Kidney epithelial cell (primary cell): ENCODE measurements around the gene DPM3. TPM values are rescaled to one million over a fixed set of nuclear protein-coding genes. Genes with fewer than 3 reads are reported as not detected.
"Not testable (repeated sequence)": the region's sequence is repeated elsewhere in the genome, so short reads cannot be mapped to it uniquely, and the experiment has no call there.

Experiments used
- DNase-seq: peaks from one replicate; pipeline ENCODE4 v3.0.0-alpha.2; 2010; ENCODE audit warnings: low read depth
- H3K27me3 ChIP-seq: 2 replicates; pipeline ENCODE4 v1.6.0; 2011; ENCODE audit warnings: low read length; ENCODE audit not compliant: control insufficient read depth, insufficient read depth
- H3K36me3 ChIP-seq: 2 replicates; pipeline ENCODE4 v1.5.1; 2011; ENCODE audit warnings: low read length; ENCODE audit not compliant: control insufficient read depth, insufficient read depth
- H3K4me3 ChIP-seq: 2 replicates; pipeline ENCODE4 v1.5.1; 2011; ENCODE audit warnings: low read depth, mild to moderate bottlenecking, control low read depth, low read length
- CTCF ChIP-seq: IDR thresholded peaks from 2 replicates; pipeline ENCODE4 v1.5.1; 2011; ENCODE audit warnings: mild to moderate bottlenecking, moderate library complexity, low read length, control low read depth, inconsistent platforms; ENCODE audit not compliant: insufficient read depth, poor library complexity, severe bottlenecking
- total RNA-seq: library from RNA; depleted of rRNA; stranded (reverse); fragments of >200 nt; gene quantifications from 2 replicates; pipeline ENCODE4 v1.2.3, GENCODE V29; 2015

DPM3 gene
- total RNA-seq, 1 donor from 2014 or later = 74.9 TPM

- H3K4me3 ChIP-seq = no peak overlapping the region
- DNase-seq = no peak
- no peaks in the 10 kb centered on the region for H3K36me3 ChIP-seq
- TF ChIP-seq CTCF = no peak
- no peaks in the 10 kb centered on the region for H3K27me3 ChIP-seq
Observed at GRCh38 chr1:155160128-155160527, 19.8 kb upstream of the DPM3 start.

GRCh38 chr1:155158991-155159390 lies 18.7 kb upstream of the DPM3 start:
- no peak overlapping the region for H3K4me3 ChIP-seq
- no peak for TF ChIP-seq CTCF
- H3K27me3 ChIP-seq = no peaks in the 10 kb centered on the region
- H3K36me3 ChIP-seq = no peaks in the 10 kb centered on the region
- no peak for DNase-seq

- not testable (repeated sequence) for H3K27me3 ChIP-seq, DNase-seq, H3K4me3 ChIP-seq, H3K36me3 ChIP-seq
Observed at GRCh38 chr1:155155996-155156643, 15.8 kb upstream of the DPM3 start.

GRCh38 chr1:155145491-155145890 lies 5.2 kb upstream of the DPM3 start:
- TF ChIP-seq CTCF = no peak
- no peaks in the 10 kb centered on the region for H3K27me3 ChIP-seq
- DNase-seq = no peak

GRCh38 chr1:155141749-155142148 lies 1.4 kb upstream of the DPM3 start:
- Histone ChIP-seq H3K36me3 (no peaks in the 10 kb centered on the region), H3K4me3 (no peak overlapping the region), H3K27me3 (no peaks in the 10 kb centered on the region)
- no peak for TF ChIP-seq CTCF
- DNase-seq = no peak

More at GRCh38 chr1:155145491-155145890, 5.2 kb upstream of the DPM3 start:
- Histone ChIP-seq H3K36me3 (no peaks in the 10 kb centered on the region), H3K4me3 (no peak overlapping the region)

GRCh38 chr1:155140630-155140953 lies 261 bp upstream of the DPM3 start:
- H3K36me3 ChIP-seq = no peaks in the 10 kb centered on the region
- H3K4me3 ChIP-seq = peak overlapping the region; percentile 84
- H3K27me3 ChIP-seq = no peaks in the 10 kb centered on the region
- no peak for DNase-seq
- TF ChIP-seq CTCF = no peak
